Neutrophil (primary cell): Measurements from ENCODE around the gene PFDN5.

Source experiments
- H3K27ac ChIP-seq: fragments of 200-600 bp; sonication (generic); 2 replicates; pipeline ENCODE4 v1.5.1; 2016; ENCODE audit warnings: mild to moderate bottlenecking, moderate library complexity
- H3K27me3 ChIP-seq: fragments of 200-600 bp; sonication (generic); 2 replicates; pipeline ENCODE4 v1.6.0; 2016; ENCODE audit warnings: mild to moderate bottlenecking
- H3K36me3 ChIP-seq: fragments of 200-600 bp; sonication (generic); 2 replicates; pipeline ENCODE4 v1.5.1; 2017
- H3K4me1 ChIP-seq, 2 experiments: fragments of 200-600 bp in 1 of 2; sonication (generic) in 1 of 2; 1 replicate in 1 of 2; 2 replicates in 1 of 2; pipeline versions ENCODE4 v1.5.1 to v1.6.1; 2013 to 2016; ENCODE audit warnings: low read depth in 1 of 2, low read length in 1 of 2, mild to moderate bottlenecking in 1 of 2, moderate library complexity in 1 of 2; ENCODE audit not compliant: control insufficient read depth in 1 of 2, insufficient read depth in 1 of 2
- H3K4me3 ChIP-seq, 2 experiments: fragments of 200-600 bp in 1 of 2; sonication (generic) in 1 of 2; 1 replicate in 1 of 2; 2 replicates in 1 of 2; pipeline ENCODE4 v1.5.1; 2013 to 2016; ENCODE audit warnings: low read depth in 1 of 2, low read length in 1 of 2, mild to moderate bottlenecking in 1 of 2, moderate library complexity in 1 of 2
- H3K9me3 ChIP-seq: fragments of 200-600 bp; sonication (generic); 2 replicates; pipeline ENCODE4 v1.5.1; 2016
- CTCF ChIP-seq: fragments of 200-600 bp; sonication (generic); IDR thresholded peaks from 2 replicates; pipeline ENCODE4 v1.5.1; 2016; ENCODE audit warnings: antibody characterized with exemption

The PFDN5 gene

GRCh38 chr12:53267999-53268629 lies 27.2 kb upstream of the PFDN5 start, which contains the start of gene ESPL1:
ESPL1 (plus strand) TSS chr12:53268299; CDS start chr12:53268767, 468 bp downstream.
- no peaks in the 10 kb centered on the region for H3K9me3 ChIP-seq
- peak within 1 kb of the TSS; percentile 83 to 84 for H3K4me3 ChIP-seq
- no peaks in the 10 kb centered on the region for H3K27me3 ChIP-seq
- peaks cover 19 to 30% of the 10 kb centered on the region in 2 experiments for H3K4me1 ChIP-seq
- no peaks in the 10 kb centered on the region for H3K36me3 ChIP-seq
- TF ChIP-seq CTCF, result no peak
- H3K27ac ChIP-seq, result peak within 1 kb of the TSS; percentile 64

GRCh38 chr12:53268630-53269562 lies 26.4 kb upstream of the PFDN5 start:
- no peaks in the 10 kb centered on the region for H3K9me3 ChIP-seq
- H3K36me3 ChIP-seq, result no peaks in the 10 kb centered on the region
- TF ChIP-seq CTCF, result no peak
- peak overlapping the region; percentile 83 to 84 for H3K4me3 ChIP-seq
- H3K27ac ChIP-seq, result no peak overlapping the region
- peaks cover 19 to 30% of the 10 kb centered on the region in 2 experiments for H3K4me1 ChIP-seq
- H3K27me3 ChIP-seq, result no peaks in the 10 kb centered on the region

GRCh38 chr12:53274445-53274844 lies 20.9 kb upstream of the PFDN5 start:
- Histone ChIP-seq H3K9me3 (no peaks in the 10 kb centered on the region), H3K4me3 (no peak overlapping the region), H3K27ac (no peak overlapping the region), H3K27me3 (no peaks in the 10 kb centered on the region), H3K36me3 (peaks cover 15% of the 10 kb centered on the region), H3K4me1 (peaks cover 3 to 10% of the 10 kb centered on the region in 2 experiments)
- no peak for TF ChIP-seq CTCF

GRCh38 chr12:53276511-53276910 lies 18.8 kb upstream of the PFDN5 start:
- H3K4me1 ChIP-seq, result peaks cover 8 to 10% of the 10 kb centered on the region in 2 experiments
- no peak overlapping the region for H3K4me3 ChIP-seq
- no peaks in the 10 kb centered on the region for H3K9me3 ChIP-seq
- H3K36me3 ChIP-seq, result peaks cover 20% of the 10 kb centered on the region
- H3K27me3 ChIP-seq, result no peaks in the 10 kb centered on the region
- no peak for TF ChIP-seq CTCF
- H3K27ac ChIP-seq, result no peak overlapping the region

- no peak for TF ChIP-seq CTCF
- H3K27ac ChIP-seq, result no peak overlapping the region
- H3K4me3 ChIP-seq, result no peak overlapping the region
- no peaks in the 10 kb centered on the region for H3K27me3 ChIP-seq
- H3K4me1 ChIP-seq, result peaks cover 8 to 10% of the 10 kb centered on the region in 2 experiments
- peaks cover 35% of the 10 kb centered on the region for H3K36me3 ChIP-seq
- H3K9me3 ChIP-seq, result no peaks in the 10 kb centered on the region
Observed at GRCh38 chr12:53277981-53278380, 17.4 kb upstream of the PFDN5 start.
